NOMO-1 (cell line): Measurements from ENCODE around the gene NBEA.
"Not testable (repeated sequence)": the region's sequence is repeated elsewhere in the genome, so short reads cannot be mapped to it uniquely, and the experiment has no call there.

Source experiments
- DNase-seq, 2 experiments: peaks; one replicate each; lab custom pipeline; 2025; ENCODE audit not compliant: unreplicated experiment in 2 of 2; lab: John Stamatoyannopoulos, UW

The NBEA gene

DNA sequence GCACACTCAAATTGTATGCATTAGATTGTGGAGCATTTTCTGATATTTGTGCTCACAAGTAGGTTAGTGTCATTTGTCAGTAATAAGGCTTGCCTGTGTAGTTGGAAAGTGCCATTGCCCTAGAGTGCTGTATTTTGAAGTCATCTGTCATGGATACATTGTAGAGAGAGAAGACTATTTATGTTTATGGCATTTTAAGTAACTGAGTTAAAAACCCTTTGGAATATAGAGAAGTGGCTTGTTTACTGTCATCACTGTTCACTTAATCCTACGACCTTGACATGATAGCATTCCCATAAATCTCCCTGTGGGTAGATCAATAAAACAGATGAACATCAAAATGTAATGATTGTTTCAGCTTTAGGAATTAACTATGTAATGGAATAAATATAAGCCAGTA lies 423.8 kb downstream of the NBEA start:
- DNase-seq, result no peak

DNA sequence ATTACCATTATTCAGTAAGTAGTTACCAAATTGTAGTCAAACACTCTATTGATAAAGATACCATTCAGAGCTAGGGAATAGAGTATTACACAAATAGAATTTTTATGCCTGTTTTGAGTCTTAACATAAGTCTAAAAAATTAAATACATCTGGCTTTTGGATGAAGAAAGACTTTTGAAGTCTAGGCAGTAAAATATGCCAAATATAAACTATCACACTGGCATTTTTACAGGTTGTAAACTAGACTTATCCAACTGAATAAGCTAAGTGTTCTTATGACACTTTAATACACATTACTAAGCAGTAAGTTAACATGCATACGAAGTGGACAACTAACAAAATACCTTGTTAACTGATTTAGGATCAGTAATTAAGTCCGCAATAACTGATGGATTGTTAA lies 425.5 kb downstream of the NBEA start:
- no peak for DNase-seq

DNA sequence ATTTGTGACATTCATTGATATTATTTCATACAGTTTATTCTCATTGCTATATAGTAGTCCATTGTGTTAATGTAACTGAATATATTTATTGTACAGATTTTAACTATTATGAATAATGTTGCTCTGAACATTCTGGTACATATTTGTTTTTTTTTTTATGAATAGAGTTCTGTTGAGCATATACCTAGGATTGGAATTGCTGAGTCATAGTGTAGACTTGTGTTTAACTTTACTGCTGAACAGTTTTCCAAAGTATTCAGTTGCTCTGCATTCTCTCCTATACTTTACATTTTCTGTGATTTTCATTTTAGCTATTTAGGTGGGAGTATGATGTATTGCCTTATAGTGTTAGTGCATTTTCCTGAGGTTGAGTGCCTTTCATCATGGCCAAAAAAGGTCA lies 436.9 kb downstream of the NBEA start:
- no peak for DNase-seq

DNA sequence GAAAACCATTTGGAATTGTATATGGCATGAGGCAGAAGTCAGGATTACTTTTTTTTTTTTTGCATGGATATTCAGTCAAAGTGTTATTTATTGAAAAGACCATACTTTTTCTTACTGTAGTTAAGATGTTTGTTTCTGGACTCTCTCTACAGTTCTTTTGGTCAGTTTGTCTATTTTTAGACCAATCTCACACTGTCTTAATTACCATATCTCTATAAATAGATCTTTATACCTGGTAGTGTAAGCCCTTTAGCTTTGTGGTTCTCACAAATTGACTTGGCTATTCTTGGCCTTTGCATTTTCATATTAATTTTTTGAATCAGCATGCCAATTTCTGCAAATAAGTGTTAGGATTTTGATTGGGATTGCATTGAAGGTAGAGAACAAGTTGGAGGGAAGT lies 437.6 kb downstream of the NBEA start:
- no peak for DNase-seq

DNA sequence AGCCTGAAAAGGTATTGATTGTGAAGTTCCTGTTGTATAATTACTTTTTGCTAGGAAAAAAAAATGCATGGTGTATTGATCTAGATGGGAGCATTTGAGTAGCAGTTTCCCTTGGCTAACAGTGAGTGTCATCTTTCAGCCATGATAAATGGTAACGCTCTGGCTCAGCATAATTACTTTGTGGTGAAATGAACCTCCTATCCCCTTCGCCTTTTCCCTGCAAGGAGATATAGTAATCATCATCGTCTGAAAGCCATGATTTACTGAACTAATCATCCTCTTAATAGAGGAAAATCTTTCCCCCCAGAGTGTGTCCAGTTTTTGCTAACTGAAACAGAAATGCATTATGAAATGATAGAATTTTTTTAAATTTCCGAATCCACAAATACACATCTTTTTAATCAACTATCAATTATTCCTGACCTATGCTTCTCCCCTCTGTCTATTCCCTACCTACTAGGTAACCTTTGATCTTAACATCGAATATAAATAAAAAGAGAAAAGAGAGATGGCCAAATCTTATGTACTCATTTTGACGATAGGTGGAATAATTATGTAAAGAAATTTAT lies 445.7 kb downstream of the NBEA start:
- no peak for DNase-seq

DNA sequence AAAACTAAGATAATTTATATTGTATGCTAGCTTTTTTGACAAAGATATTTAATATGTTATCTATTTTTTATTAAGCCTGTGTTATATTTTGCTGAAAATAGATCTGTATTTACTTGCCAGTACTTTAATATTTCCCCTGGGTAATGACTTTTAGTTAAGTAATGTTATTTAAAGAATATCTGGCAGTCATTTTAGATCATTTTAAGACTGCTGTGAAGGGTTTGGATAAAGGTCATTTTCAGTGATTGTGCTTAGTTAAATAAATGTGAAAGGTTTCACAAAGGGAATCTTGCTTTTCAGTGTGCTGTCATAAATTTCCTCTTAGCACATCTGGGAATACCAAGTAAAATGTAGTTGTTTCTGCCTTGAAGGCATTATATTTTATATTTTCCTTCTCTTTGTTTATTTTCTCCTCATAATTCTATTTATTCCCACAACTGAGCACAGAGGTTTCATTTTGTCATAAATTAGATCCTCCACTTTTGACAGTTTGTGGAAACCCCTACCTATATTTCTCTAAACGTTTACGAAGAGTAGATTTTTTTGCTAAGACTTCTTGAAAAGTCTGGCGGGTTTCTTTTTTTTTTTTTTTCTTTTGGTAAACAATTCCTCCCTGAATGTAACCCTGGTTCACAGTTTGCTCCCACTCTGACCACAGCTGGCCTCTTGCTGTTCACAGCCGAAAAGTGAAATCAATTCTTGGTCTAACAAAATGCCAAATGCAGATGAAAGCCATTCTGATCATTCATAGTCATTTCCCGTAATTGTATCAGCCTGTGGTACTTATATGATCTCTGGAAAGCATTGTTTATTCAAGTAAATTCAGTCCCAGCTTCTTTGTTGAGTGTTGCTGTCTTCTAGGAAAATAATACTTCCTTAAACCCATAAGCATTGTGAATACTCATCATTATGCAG lies 446.6 kb downstream of the NBEA start:
- no peak for DNase-seq

DNA sequence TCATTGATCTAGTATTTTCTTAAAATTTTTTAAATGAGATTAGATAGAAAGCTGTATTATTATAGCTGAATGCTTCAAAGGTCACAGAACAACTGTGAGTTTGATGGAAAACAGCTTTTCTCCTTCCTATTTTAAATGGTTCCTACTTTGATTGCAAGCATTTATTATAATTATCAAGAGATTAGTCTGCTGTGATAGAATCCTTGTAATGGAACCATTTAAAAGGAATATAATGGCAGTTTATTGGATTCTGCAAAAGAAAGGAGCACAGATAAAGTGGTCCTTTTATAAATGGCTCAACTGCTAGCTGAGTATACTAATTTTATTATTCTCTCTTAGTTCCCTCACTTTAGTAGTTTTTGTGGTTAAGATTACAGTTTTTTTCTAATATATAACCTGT lies 447.5 kb downstream of the NBEA start:
- no peak for DNase-seq

DNA sequence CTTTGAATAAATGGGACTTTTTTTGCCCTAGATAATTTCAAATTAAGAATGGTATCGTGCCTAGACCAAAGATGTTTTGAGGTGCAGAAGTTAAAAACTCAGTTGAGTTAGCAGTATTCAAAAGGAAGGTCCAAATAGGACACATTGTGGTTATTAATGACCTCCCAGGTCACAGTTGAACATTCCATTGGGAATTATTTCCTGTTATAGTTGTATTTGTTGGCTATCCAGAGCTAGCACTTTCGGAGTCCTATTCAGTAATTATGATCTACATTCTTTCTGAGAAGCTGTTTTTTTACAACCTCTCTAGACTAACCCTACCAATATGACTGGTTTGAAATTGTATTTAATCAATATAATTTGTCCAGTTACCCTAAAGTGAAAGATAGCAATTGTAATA lies 450.7 kb downstream of the NBEA start:
- DNase-seq, result no peak

DNA sequence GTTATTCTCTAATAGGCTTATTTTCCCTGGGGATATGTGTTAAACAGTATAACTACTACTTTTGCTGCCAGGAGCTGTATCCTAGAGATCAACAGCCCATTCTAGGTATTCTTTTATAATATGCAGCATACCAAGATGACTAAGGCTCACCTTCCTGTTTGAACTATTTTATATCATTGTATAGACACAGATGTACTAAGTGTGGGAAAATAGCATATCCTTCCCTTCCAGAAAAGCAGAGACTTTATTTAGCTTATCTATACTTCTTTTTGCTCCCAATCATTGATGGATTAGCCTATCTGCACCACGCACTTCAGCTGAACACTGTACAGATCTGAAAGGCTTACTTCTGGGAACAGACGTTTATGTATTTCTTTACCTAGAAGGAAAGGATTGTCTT lies 451.8 kb downstream of the NBEA start:
- no peak for DNase-seq

DNA sequence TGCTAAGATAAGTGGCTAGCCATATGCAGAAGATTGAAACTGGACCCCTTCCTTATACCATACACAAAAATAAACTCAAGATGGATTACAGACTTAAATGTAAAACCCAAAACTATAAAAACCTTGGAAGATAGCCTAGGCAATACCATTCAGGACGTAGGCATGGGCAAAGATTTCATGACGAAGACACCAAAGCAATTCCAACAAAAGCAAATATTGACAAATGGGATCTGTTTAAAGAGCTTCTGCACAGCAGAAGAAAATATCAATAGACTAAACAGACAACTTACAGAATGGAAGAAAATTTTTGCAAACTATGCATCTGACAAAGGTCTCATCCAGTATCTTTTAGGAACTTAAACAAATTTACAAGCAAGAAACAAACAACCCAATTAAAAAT lies 466.2 kb downstream of the NBEA start:
- DNase-seq, result not testable (repeated sequence)

DNA sequence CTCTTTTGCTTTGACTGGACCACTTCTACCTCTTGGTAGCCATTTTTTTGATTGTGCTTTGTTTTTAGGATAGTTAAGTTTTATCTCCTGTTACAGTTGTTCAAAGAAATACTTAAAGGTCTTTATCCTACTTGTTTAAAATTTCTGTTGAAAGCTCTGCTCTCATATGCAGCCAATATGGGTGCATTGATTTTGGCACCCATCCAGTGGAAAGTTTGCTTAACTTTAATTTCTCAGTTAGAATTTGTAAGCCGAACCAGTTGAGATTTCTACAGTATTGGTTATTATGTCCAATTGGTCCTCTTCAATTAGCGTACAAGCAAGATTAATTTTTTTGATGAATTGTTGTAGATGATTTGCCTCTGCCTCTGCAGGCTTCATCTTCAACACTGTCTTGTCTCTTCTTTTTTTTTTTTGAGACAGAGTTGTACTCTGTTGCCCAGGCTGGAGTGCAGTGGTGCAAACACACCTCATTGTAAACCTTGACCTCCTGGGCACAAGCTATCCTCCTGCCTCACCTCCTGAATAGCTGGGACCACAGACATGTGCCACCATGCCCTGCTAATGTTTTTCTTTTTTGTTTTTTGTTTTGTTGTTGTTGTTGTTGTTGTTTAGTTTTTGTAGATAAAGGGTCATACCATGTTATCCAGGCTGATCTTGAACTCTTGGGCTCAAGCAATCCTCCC lies 469.1 kb downstream of the NBEA start:
- DNase-seq, result no peak

DNA sequence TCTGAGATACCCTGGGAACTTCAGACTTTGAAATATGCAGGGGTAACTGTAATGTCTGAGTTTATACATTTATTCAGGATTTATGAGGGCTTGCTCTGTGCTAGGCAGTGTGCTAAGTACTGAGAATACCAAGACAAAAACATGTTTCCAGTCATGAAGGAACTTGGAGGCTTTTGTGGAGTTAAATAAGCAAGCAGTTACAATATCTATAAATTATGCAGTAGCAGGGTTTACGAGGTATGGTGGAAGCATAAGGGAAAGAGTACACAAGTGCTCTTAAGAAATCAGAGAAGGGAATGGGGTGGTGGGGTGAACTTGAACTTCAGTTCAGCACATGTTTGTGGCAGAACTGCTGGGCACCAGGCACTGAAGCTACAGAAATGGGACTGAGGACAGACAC lies 506.4 kb downstream of the NBEA start:
- no peak for DNase-seq

DNA sequence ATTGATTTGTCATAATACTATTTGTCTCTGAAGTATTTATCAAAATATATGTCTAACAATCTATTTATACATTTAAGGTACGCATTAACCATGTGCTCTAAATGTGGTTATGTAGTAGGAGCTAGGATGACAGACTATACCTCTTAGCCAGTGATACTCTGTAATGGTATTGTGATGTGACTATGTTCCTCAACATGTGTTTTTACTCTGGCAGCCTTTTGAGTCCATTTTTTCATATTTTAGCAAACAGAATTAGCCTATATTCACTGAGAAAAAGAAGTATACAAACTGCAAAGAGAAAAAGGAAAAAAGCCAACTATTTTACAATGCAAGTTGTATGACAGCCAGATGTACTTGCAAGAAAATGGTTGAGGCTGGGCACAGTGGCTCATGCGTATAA lies 507.8 kb downstream of the NBEA start:
- DNase-seq, result no peak

DNA sequence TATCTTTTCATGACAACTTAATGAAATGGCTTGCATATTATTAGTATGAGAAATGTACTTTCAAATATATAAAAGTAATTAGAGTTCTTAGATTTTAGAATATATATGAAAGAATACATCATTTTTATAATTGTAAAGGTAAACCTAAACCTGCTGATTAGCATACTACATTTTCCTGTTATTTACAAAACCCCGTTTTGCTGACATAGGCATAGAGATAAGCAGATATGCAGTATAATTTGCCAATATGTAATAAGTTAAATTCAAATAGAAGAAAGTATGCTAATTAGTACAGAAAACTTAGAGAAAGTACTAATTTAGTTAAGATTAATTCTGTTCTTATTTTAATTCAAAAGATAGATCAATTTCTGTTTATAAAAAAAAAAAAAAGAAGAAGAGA lies 513.0 kb downstream of the NBEA start:
- DNase-seq, result no peak

DNA sequence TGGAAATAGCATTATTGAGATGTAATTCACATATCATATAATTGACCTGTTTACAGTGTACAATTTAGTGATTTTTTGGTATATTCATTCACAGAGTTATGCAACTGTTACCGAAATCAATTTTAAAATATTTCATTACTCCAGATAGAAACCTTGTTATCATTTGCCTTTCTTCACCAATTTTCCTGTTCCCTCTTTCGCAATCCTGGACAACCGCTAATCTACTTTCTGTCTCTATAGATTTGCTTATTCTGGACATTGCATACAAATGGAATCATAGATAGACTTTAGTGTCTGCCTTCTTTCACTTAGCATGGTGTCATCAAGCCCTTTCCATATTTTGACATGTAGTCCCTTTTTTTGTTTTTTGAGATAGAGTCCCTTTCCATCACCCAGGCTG lies 515.2 kb downstream of the NBEA start:
- DNase-seq, result no peak

DNA sequence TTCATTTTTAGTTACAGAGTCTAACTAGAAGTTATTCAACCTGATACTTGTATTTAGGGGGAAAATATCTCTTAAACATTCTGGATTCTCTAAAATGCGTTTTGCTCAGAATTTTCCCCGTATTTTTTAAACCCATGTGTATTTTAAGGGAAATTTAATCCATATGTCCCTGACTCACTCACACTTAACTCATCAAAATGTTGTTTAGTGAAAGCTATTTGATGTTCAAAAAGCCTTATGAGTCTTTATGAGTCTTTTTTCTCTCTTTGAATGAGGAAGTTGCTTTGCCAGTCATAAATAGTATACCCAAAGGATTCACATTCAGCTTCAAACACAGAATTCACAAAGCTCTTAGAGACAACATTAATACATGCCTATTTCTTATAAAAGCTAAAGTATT lies 518.0 kb downstream of the NBEA start:
- no peak for DNase-seq

DNA sequence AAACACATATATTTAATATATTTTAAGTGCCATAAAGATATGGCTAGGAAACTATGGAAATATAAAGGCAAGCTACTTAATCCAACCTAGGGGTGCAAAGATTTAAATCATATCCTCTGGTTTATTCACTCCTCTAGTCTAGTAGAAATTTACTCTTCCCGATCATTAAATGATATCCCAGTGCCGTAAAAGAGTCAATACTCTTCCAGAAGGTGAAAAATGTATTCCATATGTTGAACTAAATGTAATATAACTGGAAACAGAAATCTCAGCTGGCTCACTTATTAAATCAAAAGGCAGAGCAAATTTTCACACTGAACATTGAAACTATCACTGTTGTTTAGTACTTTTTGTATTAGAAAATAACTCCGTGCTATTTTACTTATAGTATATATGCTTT lies 523.3 kb downstream of the NBEA start:
- no peak for DNase-seq

DNA sequence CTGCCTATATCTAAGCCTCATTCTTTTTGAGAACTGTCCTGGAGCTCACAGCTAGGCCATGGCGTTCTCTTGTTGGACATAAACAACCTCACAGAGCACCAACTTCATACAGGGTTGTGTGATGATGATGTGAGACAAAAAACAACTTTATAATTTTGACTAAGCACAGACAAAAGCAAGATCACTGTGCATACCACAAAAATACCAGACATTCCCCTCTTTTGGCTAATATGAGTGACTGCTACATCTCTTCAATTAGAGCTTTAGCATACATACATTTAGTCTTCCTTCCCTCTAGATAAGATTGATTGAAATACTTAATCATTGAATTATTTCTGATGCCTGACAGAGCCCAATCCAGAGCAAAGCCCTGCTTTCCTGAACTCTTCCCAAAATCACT lies 526.1 kb downstream of the NBEA start:
- DNase-seq, result no peak

DNA sequence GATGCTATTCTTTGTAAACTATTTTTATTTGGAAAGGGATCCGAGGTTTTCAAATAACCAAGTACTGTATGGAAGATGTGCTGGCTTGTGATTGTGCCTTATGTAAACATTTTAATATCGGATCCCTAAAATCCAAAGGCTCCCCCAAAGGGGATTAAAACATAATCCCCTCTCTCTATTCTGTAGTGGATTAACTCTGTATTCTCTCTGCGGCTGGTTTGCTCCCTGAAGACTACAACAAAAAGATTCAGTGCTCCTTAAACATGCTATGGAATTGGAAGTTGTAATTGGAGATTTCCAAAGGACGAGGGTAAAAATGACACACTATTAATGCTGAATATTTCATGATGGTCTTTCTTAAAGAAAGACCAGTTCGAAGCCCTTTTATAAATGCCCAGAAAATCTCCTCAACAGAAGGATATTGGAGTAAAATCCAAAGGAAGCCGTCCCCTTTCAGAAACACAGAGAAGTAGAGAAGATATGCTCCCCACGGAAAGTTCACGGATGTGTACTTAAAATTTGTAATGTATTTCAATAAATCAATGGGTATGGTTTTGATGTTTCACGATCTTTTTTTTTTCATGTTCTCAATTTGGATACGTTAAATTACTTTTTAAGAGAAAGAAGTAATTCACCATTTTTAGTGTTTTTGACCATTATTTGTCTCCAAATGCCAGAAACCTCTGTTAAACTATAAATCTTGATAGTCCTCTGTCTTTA lies 527.9 kb downstream of the NBEA start:
- DNase-seq, result no peak

DNA sequence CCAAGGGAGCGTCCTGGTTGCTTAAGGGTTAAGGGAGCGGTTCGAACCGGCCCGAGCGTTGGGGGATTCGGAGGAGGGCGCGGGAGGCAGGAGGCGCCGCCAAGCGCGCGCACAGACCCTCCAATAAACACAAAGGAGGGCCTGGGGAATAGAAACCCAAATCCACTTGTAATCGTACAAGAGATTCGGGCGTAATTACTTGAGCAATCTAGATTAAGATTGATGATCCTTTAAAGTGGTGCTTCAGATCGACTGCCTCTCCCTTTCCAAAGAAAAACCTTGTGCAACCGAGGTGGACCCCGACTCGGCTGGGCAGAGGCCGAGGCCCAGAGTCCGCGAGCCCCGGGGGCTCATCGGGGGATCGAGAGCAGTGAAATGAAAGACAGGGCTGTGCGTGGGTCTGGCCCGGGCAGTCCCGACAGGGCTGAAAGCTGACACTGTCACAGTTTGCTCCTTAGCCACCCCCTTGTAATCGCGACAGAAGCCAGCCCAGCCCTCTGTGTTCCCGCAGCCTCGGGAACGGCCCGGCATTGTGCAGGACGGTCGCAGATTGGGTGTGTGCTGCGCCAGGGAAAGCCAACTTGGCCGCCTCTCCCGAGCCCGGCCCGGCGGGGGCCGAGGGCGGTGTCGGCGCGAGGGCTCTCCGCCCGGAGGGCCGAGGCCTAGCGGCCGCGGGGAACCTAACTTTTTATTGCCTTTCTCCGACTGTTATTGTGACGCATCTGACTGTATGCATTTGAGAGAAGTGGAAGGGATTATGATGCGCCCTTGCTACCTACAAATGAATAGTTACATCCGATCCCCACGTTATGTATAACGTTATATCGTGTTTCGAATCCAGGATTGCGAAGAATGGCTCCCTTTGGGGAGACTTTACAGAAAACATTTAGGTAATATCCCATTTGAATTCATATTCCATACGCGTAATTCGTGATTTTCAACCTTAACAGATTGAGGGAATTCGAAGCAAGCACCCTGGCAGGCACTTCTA lies 528.9 kb downstream of the NBEA start:
- no peak for DNase-seq
